Transverse colon (tissue), 4 donors: ENCODE measurements around the gene MLF1. TPM values are rescaled to one million over a fixed set of nuclear protein-coding genes. Genes with fewer than 3 reads are reported as not detected.

Source experiments
- DNase-seq: peaks from one replicate; pipeline ENCODE4 v3.0.0-alpha.2; 2019
- H3K27ac ChIP-seq, 4 donors: fragments of 200-600 bp; sonication (generic); 2 replicates each; pipeline ENCODE4 v1.5.1; 2016 to 2018; ENCODE audit warnings: inconsistent platforms in 4 of 4
- H3K27me3 ChIP-seq: fragments of 200-600 bp; sonication (generic); 2 replicates; pipeline ENCODE4 v1.5.1; 2017; ENCODE audit warnings: inconsistent platforms
- H3K36me3 ChIP-seq, 4 donors: fragments of 200-600 bp; sonication (generic); 2 replicates each; pipeline ENCODE4 v1.5.1; 2017 to 2019; ENCODE audit warnings: inconsistent platforms in 4 of 4
- H3K4me1 ChIP-seq, 4 donors: fragments of 200-600 bp; sonication (generic); 2 replicates each; pipeline ENCODE4 v1.5.1; 2017 to 2020; ENCODE audit warnings: inconsistent platforms in 4 of 4
- H3K4me3 ChIP-seq, 4 donors: fragments of 200-600 bp; sonication (generic); 1 replicate in 1 of 4; 2 replicates in 3 of 4; pipeline versions ENCODE4 v1.5.1 to v1.6.1; 2017 to 2019; ENCODE audit warnings: inconsistent platforms in 4 of 4
- H3K9me3 ChIP-seq, 2 donors: fragments of 200-600 bp; sonication (generic); 2 replicates each; pipeline ENCODE4 v1.5.1; 2017 to 2019; ENCODE audit warnings: inconsistent platforms in 2 of 2
- CTCF ChIP-seq, 5 experiments: fragments of 200-600 bp in 3 of 5; fragments of 450-650 bp in 2 of 5; sonication (generic) in 3 of 5; IDR thresholded peaks; 1 replicate in 2 of 5; 2 replicates in 3 of 5; pipeline ENCODE4 v1.5.1; 2016 to 2017; ENCODE audit warnings: antibody characterized with exemption in 5 of 5, inconsistent platforms in 3 of 5, mild to moderate bottlenecking in 2 of 5, moderate library complexity in 1 of 5
- EP300 ChIP-seq: sonication (generic); formaldehyde crosslinking; IDR thresholded peaks from one replicate; pipeline ENCODE4 v1.6.1; 2017; ENCODE audit warnings: antibody characterized with exemption, low read depth
- POLR2A ChIP-seq: fragments of 450-650 bp; IDR thresholded peaks from one replicate; pipeline ENCODE4 v1.6.1; 2016; ENCODE audit warnings: antibody characterized with exemption, mild to moderate bottlenecking, moderate library complexity
- POLR2AphosphoS5 ChIP-seq, 3 donors: sonication (generic); formaldehyde crosslinking; IDR thresholded peaks; one replicate each; pipeline ENCODE4 v1.6.1; 2016; ENCODE audit warnings: antibody characterized with exemption in 3 of 3
- WGBS, 2 donors: methylation state at CpG; one replicate each; pipeline ENCODE4 v1.1.5; 2018; ENCODE audit warnings: low coverage in 1 of 2; 5-methylcytosine and 5-hydroxymethylcytosine counted together
- in situ Hi-C, 4 donors: fragments of 200-750 bp; cut with MboI; loops; one replicate each; pipeline versions ENCODE4 v1.15.0 to v1.15.1; 2017; ENCODE audit warnings: low sequenced_read_pairs in 3 of 4, low pct_ligation_motif_present in 1 of 4, low pct_unique_long_range_greater_than_20kb in 1 of 4
- intact Hi-C: fragments of 100-400 bp; cut with DNase I; formaldehyde crosslinking; loops from one replicate; pipeline ENCODE4 v1.15.1; 2023; ENCODE audit warnings: low total_unique reads
- total RNA-seq, 4 donors: library from RNA; depleted of rRNA; stranded (reverse); fragments of >200 nt; gene quantifications; one replicate each; pipeline ENCODE4 v1.1.0, GENCODE V29; 2016

MLF1 gene
- total RNA-seq, 4 donors from 2014 or later = 0.60 to 21.7 (median 3.6) TPM

GRCh38 chr3:158642474-158643210, 71.6 kb downstream of the MLF1 start:
- intact Hi-C loops (loop anchor here (10.0 kb wide), 1 partner anchor 1902 kb away; no protein-coding TSS in a partner anchor), in situ Hi-C loops (no loop called here)
- TF ChIP-seq CTCF (IDR thresholded peaks at IDR 0.05) (no peak), POLR2AphosphoS5 (IDR thresholded peaks at IDR 0.05) (no peak), EP300 (no peak), POLR2A (no peak)
- 81 to 86% methylated on average over 3 to 6 of the region's 6 CpGs for WGBS, 2 donors
- Histone ChIP-seq H3K27me3 (no peaks in the 10 kb centered on the region), H3K4me3 (no peak overlapping the region), H3K27ac (no peak overlapping the region), H3K4me1 (peaks cover 4 to 21% (median 6%) of the 10 kb centered on the region in 4 donors), H3K36me3 (peaks cover 0 to 4% (median 0%) of the 10 kb centered on the region in 4 donors), H3K9me3 (no peaks in the 10 kb centered on the region)
- no peak for DNase-seq

- peak within 1 kb of the TSS; percentile 66 to 83 (median 80) for H3K4me3 ChIP-seq
- no peaks in the 10 kb centered on the region for H3K9me3 ChIP-seq
- TF ChIP-seq POLR2A (peak; percentile 65), EP300 (no peak), POLR2AphosphoS5 (IDR thresholded peaks at IDR 0.05) (peak; percentile 77 to 84 (median 83)), CTCF (IDR thresholded peaks at IDR 0.05) (peak; percentile 71 to 87 (median 77))
- peak within 1 kb of the TSS; percentile 79 to 89 (median 88) for H3K27ac ChIP-seq
- H3K27me3 ChIP-seq = no peaks in the 10 kb centered on the region
- H3K4me1 ChIP-seq = peaks cover 4 to 21% (median 6%) of the 10 kb centered on the region in 4 donors
- DNase-seq = peak; percentile 94
- intact Hi-C loops = loop anchor here (10.0 kb wide), 1 partner anchor 1900 kb away; no protein-coding TSS in a partner anchor
- in situ Hi-C loops = no loop called here
- 0% methylated on average over 23 to 42 of the region's 42 CpGs for WGBS, 2 donors
- H3K36me3 ChIP-seq = peaks cover 0 to 12% (median 4%) of the 10 kb centered on the region in 4 donors
These were observed 73.4 kb downstream of the MLF1 start, which contains the start of gene GFM1 for GRCh38 chr3:158644345-158644908. Gene GFM1, plus strand, starts transcription at chr3:158644527. Its CDS starts 108 bp downstream, at chr3:158644635.

DNA sequence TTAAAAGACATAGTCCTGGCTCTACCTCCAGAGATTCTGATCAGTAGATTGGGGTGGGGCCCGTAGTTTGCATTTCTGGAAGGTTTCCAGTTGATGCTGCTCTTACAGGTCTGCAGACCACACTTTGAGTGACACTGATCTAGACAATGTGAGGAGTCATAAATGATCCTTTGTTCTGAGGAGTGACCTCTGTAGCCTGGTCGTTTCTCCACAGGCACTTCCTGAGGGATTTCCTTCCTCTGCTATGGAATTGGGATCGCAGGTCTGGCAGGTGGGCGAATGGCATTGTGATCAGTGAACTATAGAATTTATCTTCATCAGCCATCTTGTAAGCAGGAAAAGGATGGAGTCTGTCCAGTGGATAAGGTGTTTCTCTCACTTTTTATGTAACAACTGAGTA, 78.8 kb downstream of the MLF1 start:
- in situ Hi-C loops (loop anchor here in 2 of 4 donors (10.0 kb wide), 2 partner anchors 135 to 145 kb away; no protein-coding TSS in a partner anchor), intact Hi-C loops (loop anchor here (10.0 kb wide), 1 partner anchor 1895 kb away; no protein-coding TSS in a partner anchor)
- 0 to 76% methylated on average over 1 to 4 of the region's 4 CpGs for WGBS, 2 donors
- no peak overlapping the region for H3K4me3 ChIP-seq
- H3K27me3 ChIP-seq = no peaks in the 10 kb centered on the region
- no peaks in the 10 kb centered on the region for H3K9me3 ChIP-seq
- DNase-seq = no peak
- peaks cover 4 to 16% (median 6%) of the 10 kb centered on the region in 4 donors for H3K4me1 ChIP-seq
- peaks cover 0 to 43% (median 12%) of the 10 kb centered on the region in 4 donors for H3K36me3 ChIP-seq
- H3K27ac ChIP-seq = no peak overlapping the region
- TF ChIP-seq EP300 (no peak), POLR2AphosphoS5 (IDR thresholded peaks at IDR 0.05) (no peak), CTCF (IDR thresholded peaks at IDR 0.05) (no peak), POLR2A (no peak)

DNA sequence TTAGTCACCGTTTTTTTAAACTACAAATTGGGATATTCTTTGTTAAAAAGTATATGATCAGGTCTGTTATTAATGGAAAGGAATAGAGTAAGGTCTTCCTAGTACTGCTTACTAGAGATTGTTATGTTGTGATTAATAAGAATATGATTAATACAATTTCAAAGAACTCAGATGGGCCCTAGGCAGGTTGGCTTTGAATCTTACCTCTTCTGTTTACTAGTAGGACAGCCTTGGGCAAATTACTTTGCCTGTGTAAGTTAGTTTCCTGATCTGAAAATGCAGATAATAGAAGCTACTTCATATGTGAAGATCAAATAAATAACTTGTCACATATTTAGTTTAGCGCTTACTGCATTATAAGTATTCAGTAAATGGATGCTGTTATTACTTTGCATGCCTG, 80.2 kb downstream of the MLF1 start:
- WGBS, 2 donors = 90 to 97% methylated on average over 2 of the region's 2 CpGs
- Histone ChIP-seq H3K9me3 (no peaks in the 10 kb centered on the region), H3K36me3 (peaks cover 0 to 54% (median 16%) of the 10 kb centered on the region in 4 donors), H3K4me1 (peaks cover 0 to 3% (median 0%) of the 10 kb centered on the region in 4 donors), H3K4me3 (no peak overlapping the region), H3K27ac (no peak overlapping the region), H3K27me3 (no peaks in the 10 kb centered on the region)
- TF ChIP-seq EP300 (no peak), CTCF (IDR thresholded peaks at IDR 0.05) (no peak)
- intact Hi-C loops (no loop called here), in situ Hi-C loops (loop anchor here in 2 of 4 donors (10.0 kb wide), 2 partner anchors 134 to 144 kb away; no protein-coding TSS in a partner anchor)
- no peak for DNase-seq
